ENCODE data around the gene CYP26A1. TPM values are rescaled to one million over a fixed set of nuclear protein-coding genes. Genes with fewer than 3 reads are reported as not detected.

CYP26A1 gene
- total RNA-seq, 2 donors from 2014 or later, result not detected

DNA sequence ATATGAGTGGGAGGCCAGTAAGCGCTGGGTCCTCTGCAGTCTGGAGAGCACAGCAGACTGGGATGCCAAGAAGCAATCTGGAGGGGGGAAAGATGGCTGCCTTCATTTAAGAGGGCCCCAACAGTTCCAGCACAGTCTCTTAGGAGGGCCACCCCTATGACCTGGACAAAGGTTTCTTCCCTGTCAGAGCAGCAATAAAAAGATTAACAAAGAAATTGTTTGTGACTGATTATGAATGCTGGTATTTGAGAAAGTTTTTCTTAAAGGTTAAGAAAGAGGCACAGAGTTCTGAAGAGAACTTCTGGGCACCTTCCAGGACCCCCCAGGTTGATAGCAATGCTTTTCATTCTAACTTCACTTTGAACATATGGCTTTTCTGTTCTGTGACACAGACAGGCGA, 52.3 kb downstream of the CYP26A1 start:
- no peaks in the 10 kb centered on the region for H3K9me3 ChIP-seq (ENCODE audit: control insufficient read depth, low read length, poor library complexity, severe bottlenecking)
- Mint-ChIP-seq H3K4me1 (peaks cover 24% of the 10 kb centered on the region), H3K27ac (no peak overlapping the region), H3K4me3 (no peak overlapping the region), H3K36me3 (ENCODE audit: low read depth) (peaks cover 2% of the 10 kb centered on the region), H3K27me3 (peaks cover 13% of the 10 kb centered on the region)
- ATAC-seq, result no peak
- DNase-seq, result no peak

DNA sequence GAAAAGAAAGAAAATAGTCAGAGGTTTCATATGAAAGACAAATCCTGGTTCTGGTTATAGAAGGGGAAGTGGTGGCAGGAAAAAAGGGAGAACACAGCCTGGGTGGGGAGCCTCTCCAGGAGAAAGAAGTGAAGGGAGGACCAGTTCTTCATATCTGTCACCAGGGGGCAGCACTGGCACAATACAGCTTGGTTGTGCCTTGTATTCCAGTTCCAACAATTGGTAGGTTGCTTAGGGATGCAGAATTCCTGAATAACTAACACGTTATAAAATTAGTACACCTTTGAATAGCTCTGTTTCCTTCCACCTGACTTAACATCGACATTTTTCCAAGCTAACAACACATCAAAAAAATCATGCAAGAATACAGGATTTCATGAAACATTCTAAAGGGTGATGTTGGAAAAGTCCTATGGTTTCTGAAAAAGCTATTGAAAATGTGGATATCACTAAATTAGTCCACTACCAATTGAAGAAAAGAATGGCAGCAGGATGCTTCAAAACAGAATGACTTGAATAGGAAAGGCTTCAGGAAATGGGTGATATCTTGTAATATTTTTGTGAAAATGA, 52.9 kb downstream of the CYP26A1 start:
- Mint-ChIP-seq H3K27me3 (peaks cover 14% of the 10 kb centered on the region), H3K36me3 (ENCODE audit: low read depth) (peaks cover 2% of the 10 kb centered on the region), H3K27ac (no peak overlapping the region), H3K4me3 (no peak overlapping the region), H3K4me1 (peaks cover 24% of the 10 kb centered on the region)
- H3K9me3 ChIP-seq (ENCODE audit: control insufficient read depth, low read length, poor library complexity, severe bottlenecking), result no peaks in the 10 kb centered on the region
- DNase-seq (no peak), ATAC-seq (no peak)

Other genes with a start within 250 kb of the CYP26A1 start
- 10 to 100 TPM; 10.5 to 14.8 TPM for gene EXOC6, start 225.4 kb upstream of the CYP26A1 start, total RNA-seq
- under 1 TPM; 0.18 to 0.20 TPM for gene CYP26C1, start 13.1 kb upstream of the CYP26A1 start, total RNA-seq